HK-2 (cell line): ENCODE results near the gene C2CD5.
A peak's percentile ranks its signal among the peaks of the same experiment; 100 is the strongest.
"Not testable (repeated sequence)": the region's sequence is repeated elsewhere in the genome, so short reads cannot be mapped to it uniquely, and the experiment has no call there.

Experiments
- DNase-seq: peaks from one replicate; pipeline ENCODE4 v3.0.0-alpha.2; 2018; ENCODE audit not compliant: unreplicated experiment

C2CD5 gene

GRCh38 chr12:22536346-22536945 is 7.9 kb downstream of the C2CD5 start:
- no peak for DNase-seq

- no peak for DNase-seq
Measured at GRCh38 chr12:22535478-22535877, 8.9 kb downstream of the C2CD5 start.

- DNase-seq, result no peak
Measured at GRCh38 chr12:22535038-22535437, 9.3 kb downstream of the C2CD5 start.

- DNase-seq, result no peak
Measured at GRCh38 chr12:22533155-22533554, 11.2 kb downstream of the C2CD5 start.

- no peak for DNase-seq
Measured at GRCh38 chr12:22532317-22532716, 12.0 kb downstream of the C2CD5 start.

- no peak for DNase-seq
Measured at GRCh38 chr12:22531205-22531604, 13.1 kb downstream of the C2CD5 start.

GRCh38 chr12:22529281-22530060 is 14.9 kb downstream of the C2CD5 start:
- peak; percentile 13 for DNase-seq

- no peak for DNase-seq
Measured at GRCh38 chr12:22527999-22528398, 16.3 kb downstream of the C2CD5 start.

- no peak for DNase-seq
Measured at GRCh38 chr12:22526836-22527235, 17.5 kb downstream of the C2CD5 start.

- no peak for DNase-seq
Measured at GRCh38 chr12:22525426-22525825, 18.9 kb downstream of the C2CD5 start.

- no peak for DNase-seq
Measured at GRCh38 chr12:22518998-22519397, 25.3 kb downstream of the C2CD5 start.

GRCh38 chr12:22518060-22518719 is 26.2 kb downstream of the C2CD5 start:
- no peak for DNase-seq

- no peak for DNase-seq
Measured at GRCh38 chr12:22514875-22515274, 29.5 kb downstream of the C2CD5 start.

GRCh38 chr12:22505826-22506225 is 38.5 kb downstream of the C2CD5 start:
- DNase-seq, result no peak

GRCh38 chr12:22500100-22500499 is 44.2 kb downstream of the C2CD5 start:
- no peak for DNase-seq

- no peak for DNase-seq
Measured at GRCh38 chr12:22499445-22499844, 44.9 kb downstream of the C2CD5 start.

GRCh38 chr12:22494319-22494718 is 50.0 kb downstream of the C2CD5 start:
- no peak for DNase-seq

GRCh38 chr12:22491034-22491433 is 53.3 kb downstream of the C2CD5 start:
- no peak for DNase-seq

- DNase-seq, result no peak
Measured at GRCh38 chr12:22488478-22488877, 55.9 kb downstream of the C2CD5 start.

- not testable (repeated sequence) for DNase-seq
Measured at GRCh38 chr12:22487683-22488082, 56.7 kb downstream of the C2CD5 start.

GRCh38 chr12:22481547-22482104 is 62.7 kb downstream of the C2CD5 start:
- DNase-seq, result no peak

GRCh38 chr12:22480814-22481213 is 63.5 kb downstream of the C2CD5 start:
- peak; percentile 27 for DNase-seq

- no peak for DNase-seq
Measured at GRCh38 chr12:22480016-22480415, 64.3 kb downstream of the C2CD5 start.
